H9 (cell line): ENCODE results near the gene DGKE. TPM values are rescaled to one million over a fixed set of nuclear protein-coding genes. Genes with fewer than 3 reads are reported as not detected.

Experiments
- DNase-seq: peaks from one replicate; pipeline ENCODE4 v3.0.0-alpha.2; 2017
- H2AFZ ChIP-seq: one replicate; pipeline ENCODE4 v1.6.1; 2013; ENCODE audit warnings: mild to moderate bottlenecking, low read length, control low read depth, moderate library complexity
- H2AK5ac ChIP-seq: 2 replicates; pipeline ENCODE4 v1.6.1; 2013; ENCODE audit warnings: low read length, control low read depth, mixed read lengths; ENCODE audit not compliant: insufficient read length
- H2BK120ac ChIP-seq: one replicate; pipeline ENCODE4 v1.6.1; 2013; ENCODE audit warnings: low read depth, mild to moderate bottlenecking, low read length, control low read depth, inconsistent platforms; ENCODE audit not compliant: poor library complexity, severe bottlenecking
- H2BK12ac ChIP-seq: 2 replicates; pipeline ENCODE4 v1.6.1; 2013; ENCODE audit warnings: low read length, control low read depth, mixed read lengths, low read depth; ENCODE audit not compliant: insufficient read length
- H2BK15ac ChIP-seq: 2 replicates; pipeline ENCODE4 v1.6.1; 2013; ENCODE audit warnings: low read depth, low read length, control low read depth
- H2BK20ac ChIP-seq: one replicate; pipeline ENCODE4 v1.6.1; 2013; ENCODE audit warnings: low read depth, mild to moderate bottlenecking, low read length, control low read depth, inconsistent platforms; ENCODE audit not compliant: poor library complexity, severe bottlenecking
- H2BK5ac ChIP-seq: 2 replicates; pipeline ENCODE4 v1.6.1; 2013; ENCODE audit warnings: low read length, control low read depth, mixed read lengths; ENCODE audit not compliant: insufficient read length
- H3K14ac ChIP-seq: 2 replicates; pipeline ENCODE4 v1.6.1; 2013; ENCODE audit warnings: low read length, control low read depth; ENCODE audit not compliant: insufficient read depth
- H3K18ac ChIP-seq: 2 replicates; pipeline ENCODE4 v1.6.1; 2013; ENCODE audit warnings: low read depth, mild to moderate bottlenecking, mixed read lengths, low read length, control low read depth; ENCODE audit not compliant: insufficient read length
- H3K23ac ChIP-seq: 2 replicates; pipeline ENCODE4 v1.6.1; 2013; ENCODE audit warnings: low read length, control low read depth, mixed read lengths, low read depth; ENCODE audit not compliant: insufficient read length
- H3K23me2 ChIP-seq: 2 replicates; pipeline ENCODE4 v1.6.1; 2013; ENCODE audit warnings: low read depth, mild to moderate bottlenecking, mixed read lengths, low read length, control low read depth; ENCODE audit not compliant: insufficient read length, poor library complexity, severe bottlenecking
- H3K27ac ChIP-seq: 2 replicates; pipeline ENCODE4 v1.5.1; 2013; ENCODE audit warnings: low read length, control low read depth, mixed read lengths, low read depth; ENCODE audit not compliant: insufficient read length
- H3K27me3 ChIP-seq: 2 replicates; pipeline ENCODE4 v1.6.1; 2013; ENCODE audit warnings: low read length, control low read depth, inconsistent platforms; ENCODE audit not compliant: insufficient read depth
- H3K4ac ChIP-seq: 2 replicates; pipeline ENCODE4 v1.6.1; 2013; ENCODE audit warnings: low read depth, mild to moderate bottlenecking, control low read depth, inconsistent platforms, low read length, moderate library complexity
- H3K4me1 ChIP-seq: 2 replicates; pipeline ENCODE4 v1.6.1; 2013; ENCODE audit warnings: low read length, control low read depth, inconsistent platforms; ENCODE audit not compliant: insufficient read depth
- H3K4me2 ChIP-seq: 2 replicates; pipeline ENCODE4 v1.6.1; 2013; ENCODE audit warnings: low read length, control low read depth, mixed read lengths; ENCODE audit not compliant: insufficient read length, insufficient read depth
- H3K56ac ChIP-seq: 2 replicates; pipeline ENCODE4 v1.6.1; 2013; ENCODE audit warnings: low read depth, mild to moderate bottlenecking, mixed read lengths, low read length, control low read depth; ENCODE audit not compliant: insufficient read length
- H3K79me1 ChIP-seq: 2 replicates; pipeline ENCODE4 v1.6.1; 2013; ENCODE audit warnings: low read depth, mild to moderate bottlenecking, moderate library complexity, low read length, control low read depth, inconsistent platforms; ENCODE audit not compliant: insufficient read depth, poor library complexity, severe bottlenecking
- H3K79me2 ChIP-seq: 2 replicates; pipeline ENCODE4 v1.6.1; 2013; ENCODE audit warnings: low read length, control low read depth, inconsistent platforms; ENCODE audit not compliant: insufficient read depth
- H3K9ac ChIP-seq: 2 replicates; pipeline ENCODE4 v1.6.1; 2013; ENCODE audit warnings: low read length, control low read depth, mixed read lengths; ENCODE audit not compliant: insufficient read length; ENCODE audit errors: extremely low read depth
- H3K9me3 ChIP-seq: one replicate; pipeline ENCODE4 v1.6.1; 2013; ENCODE audit warnings: low read depth, low read length, inconsistent platforms; ENCODE audit not compliant: control insufficient read depth
- H3T11ph ChIP-seq: one replicate; pipeline ENCODE4 v1.6.1; 2013; ENCODE audit warnings: mild to moderate bottlenecking, low read length, control low read depth, inconsistent platforms
- H4K20me1 ChIP-seq: one replicate; pipeline ENCODE4 v1.6.1; 2013; ENCODE audit not compliant: control insufficient read depth, insufficient read length, insufficient read depth
- H4K5ac ChIP-seq: 2 replicates; pipeline ENCODE4 v1.6.1; 2013; ENCODE audit warnings: low read depth, mild to moderate bottlenecking, mixed read lengths, low read length, control low read depth; ENCODE audit not compliant: insufficient read length
- H4K8ac ChIP-seq: replicated peaks from 2 replicates; pipeline ENCODE4 v1.6.1; 2013; ENCODE audit warnings: low read length, control low read depth, mixed read lengths, low read depth; ENCODE audit not compliant: insufficient read length
- H4K91ac ChIP-seq: 2 replicates; pipeline ENCODE4 v1.6.1; 2013; ENCODE audit warnings: low read depth, mild to moderate bottlenecking, moderate library complexity, mixed read lengths, low read length, control low read depth; ENCODE audit not compliant: insufficient read length
- H3K27ac Mint-ChIP-seq, 3 experiments: 2 replicates in 2 of 3; 3 replicates in 1 of 3; pipeline ENCODE4 v1.8.0; 2020 to 2021; ENCODE audit warnings: mixed read lengths in 3 of 3, mild to moderate bottlenecking in 1 of 3, moderate library complexity in 1 of 3
- H3K27me3 Mint-ChIP-seq: 2 replicates; pipeline ENCODE4 v1.8.0; 2021; ENCODE audit warnings: low read depth, mild to moderate bottlenecking, moderate library complexity, mixed read lengths
- H3K36me3 Mint-ChIP-seq, 3 experiments: 2 replicates in 2 of 3; 3 replicates in 1 of 3; pipeline ENCODE4 v1.8.0; 2020 to 2021; ENCODE audit warnings: low read depth in 3 of 3, mixed read lengths in 3 of 3; ENCODE audit not compliant: insufficient read depth in 1 of 3
- H3K4me1 Mint-ChIP-seq, 2 experiments: 2 replicates each; pipeline ENCODE4 v1.8.0; 2020; ENCODE audit warnings: mixed read lengths in 2 of 2
- H3K4me3 Mint-ChIP-seq, 2 experiments: 2 replicates in 1 of 2; 3 replicates in 1 of 2; pipeline ENCODE4 v1.8.0; 2020 to 2021; ENCODE audit warnings: mild to moderate bottlenecking in 2 of 2, mixed read lengths in 2 of 2, moderate library complexity in 1 of 2
- H3K9me3 Mint-ChIP-seq, 2 experiments: 2 replicates in 1 of 2; 3 replicates in 1 of 2; pipeline ENCODE4 v1.8.0; 2020; ENCODE audit warnings: mild to moderate bottlenecking in 2 of 2, mixed read lengths in 2 of 2, moderate library complexity in 1 of 2
- WGBS: extraction: QIAGEN DNeasy Blood & Tissue Kit; methylation state at CpG from one replicate; pipeline ENCODE4 v1.1.7; 2013; ENCODE audit warnings: missing lambda C conversion rate, low lambda C conversion rate, mixed read lengths; ENCODE audit not compliant: insufficient read length; ENCODE audit errors: extremely low coverage; 5-methylcytosine and 5-hydroxymethylcytosine counted together
- total RNA-seq: library from RNA; stranded (reverse); gene quantifications from 2 replicates; pipeline ENCODE4 v1.2.1, GENCODE V29; 2021
- TF ChIP-seq, protein P1 (sequence below): fragments of 200-600 bp; sonication (generic); conservative IDR thresholded peaks from 3 replicates; pipeline ENCODE4 v1.8.0; 2021; ENCODE audit warnings: antibody characterized with exemption, mild to moderate bottlenecking

The DGKE gene
- total RNA-seq, 1 experiment from 2014 or later, result 4.9 TPM

DNA sequence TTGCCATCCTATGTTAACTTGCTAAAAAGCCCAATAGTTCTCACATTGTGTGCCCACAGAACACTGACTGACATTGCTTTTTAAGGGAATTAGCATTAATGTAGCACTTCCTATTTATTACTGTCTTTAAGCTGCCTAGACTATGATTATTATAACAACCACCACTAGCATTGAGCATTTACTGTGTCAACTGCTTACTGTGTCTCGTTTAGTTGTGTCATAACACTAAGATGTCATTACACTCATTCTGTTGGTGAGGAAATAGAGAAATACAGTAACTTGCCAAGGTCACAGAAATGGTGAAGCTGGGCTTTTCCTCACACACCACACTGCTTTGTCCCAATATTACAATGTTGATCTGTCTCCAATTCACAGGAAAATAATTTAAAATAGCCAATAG is 49.7 kb downstream of the DGKE start:
- no peak overlapping the region for H4K8ac ChIP-seq
- no peaks in the 10 kb centered on the region for H3K4me1 ChIP-seq
- H3K4ac ChIP-seq, result no peak overlapping the region
- H3K9me3 ChIP-seq, result peaks cover 10% of the 10 kb centered on the region
- no peak overlapping the region for H2BK12ac ChIP-seq
- H3K79me2 ChIP-seq, result no peaks in the 10 kb centered on the region
- no CpG with 5 or more reads among the region's 1 CpG for WGBS
- peaks cover 23 to 26% (median 25%) of the 10 kb centered on the region in 3 experiments for H3K36me3 Mint-ChIP-seq
- no peak overlapping the region for H3K9ac ChIP-seq
- peaks cover 17 to 21% of the 10 kb centered on the region in 2 experiments for H3K9me3 Mint-ChIP-seq
- no peak overlapping the region for H2BK120ac ChIP-seq
- no peak overlapping the region for H2BK20ac ChIP-seq
- H4K20me1 ChIP-seq, result no peaks in the 10 kb centered on the region
- H3K4me2 ChIP-seq, result no peak overlapping the region
- H3K23ac ChIP-seq, result no peak overlapping the region
- no peak overlapping the region for H4K5ac ChIP-seq
- no peak overlapping the region; a peak in 1 of 7 replicates for H3K27ac Mint-ChIP-seq
- no peak overlapping the region for H2BK15ac ChIP-seq
- no peak overlapping the region for H4K91ac ChIP-seq
- no peak overlapping the region for H3K18ac ChIP-seq
- H3K4me1 Mint-ChIP-seq, result peaks cover 2 to 7% of the 10 kb centered on the region in 2 experiments
- no peaks in the 10 kb centered on the region for H3K23me2 ChIP-seq
- TF ChIP-seq, protein P1, sequence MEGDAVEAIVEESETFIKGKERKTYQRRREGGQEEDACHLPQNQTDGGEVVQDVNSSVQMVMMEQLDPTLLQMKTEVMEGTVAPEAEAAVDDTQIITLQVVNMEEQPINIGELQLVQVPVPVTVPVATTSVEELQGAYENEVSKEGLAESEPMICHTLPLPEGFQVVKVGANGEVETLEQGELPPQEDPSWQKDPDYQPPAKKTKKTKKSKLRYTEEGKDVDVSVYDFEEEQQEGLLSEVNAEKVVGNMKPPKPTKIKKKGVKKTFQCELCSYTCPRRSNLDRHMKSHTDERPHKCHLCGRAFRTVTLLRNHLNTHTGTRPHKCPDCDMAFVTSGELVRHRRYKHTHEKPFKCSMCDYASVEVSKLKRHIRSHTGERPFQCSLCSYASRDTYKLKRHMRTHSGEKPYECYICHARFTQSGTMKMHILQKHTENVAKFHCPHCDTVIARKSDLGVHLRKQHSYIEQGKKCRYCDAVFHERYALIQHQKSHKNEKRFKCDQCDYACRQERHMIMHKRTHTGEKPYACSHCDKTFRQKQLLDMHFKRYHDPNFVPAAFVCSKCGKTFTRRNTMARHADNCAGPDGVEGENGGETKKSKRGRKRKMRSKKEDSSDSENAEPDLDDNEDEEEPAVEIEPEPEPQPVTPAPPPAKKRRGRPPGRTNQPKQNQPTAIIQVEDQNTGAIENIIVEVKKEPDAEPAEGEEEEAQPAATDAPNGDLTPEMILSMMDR, result no peak
- no peak overlapping the region for H2BK5ac ChIP-seq
- no peak overlapping the region for H3K14ac ChIP-seq
- peaks cover 2% of the 10 kb centered on the region; the same call in 1 of the 2 replicates for H3K27me3 Mint-ChIP-seq
- H2AFZ ChIP-seq, result no peak overlapping the region
- no peak overlapping the region for H3K4me3 Mint-ChIP-seq
- no peak overlapping the region for H2AK5ac ChIP-seq
- H3K56ac ChIP-seq, result no peak overlapping the region
- no peaks in the 10 kb centered on the region for H3K27me3 ChIP-seq
- no peak overlapping the region for H3K27ac ChIP-seq
- no peak overlapping the region for H3T11ph ChIP-seq
- H3K79me1 ChIP-seq, result no peaks in the 10 kb centered on the region
- no peak for DNase-seq
